ENCODE results near the gene PABPN1L.

DNA sequence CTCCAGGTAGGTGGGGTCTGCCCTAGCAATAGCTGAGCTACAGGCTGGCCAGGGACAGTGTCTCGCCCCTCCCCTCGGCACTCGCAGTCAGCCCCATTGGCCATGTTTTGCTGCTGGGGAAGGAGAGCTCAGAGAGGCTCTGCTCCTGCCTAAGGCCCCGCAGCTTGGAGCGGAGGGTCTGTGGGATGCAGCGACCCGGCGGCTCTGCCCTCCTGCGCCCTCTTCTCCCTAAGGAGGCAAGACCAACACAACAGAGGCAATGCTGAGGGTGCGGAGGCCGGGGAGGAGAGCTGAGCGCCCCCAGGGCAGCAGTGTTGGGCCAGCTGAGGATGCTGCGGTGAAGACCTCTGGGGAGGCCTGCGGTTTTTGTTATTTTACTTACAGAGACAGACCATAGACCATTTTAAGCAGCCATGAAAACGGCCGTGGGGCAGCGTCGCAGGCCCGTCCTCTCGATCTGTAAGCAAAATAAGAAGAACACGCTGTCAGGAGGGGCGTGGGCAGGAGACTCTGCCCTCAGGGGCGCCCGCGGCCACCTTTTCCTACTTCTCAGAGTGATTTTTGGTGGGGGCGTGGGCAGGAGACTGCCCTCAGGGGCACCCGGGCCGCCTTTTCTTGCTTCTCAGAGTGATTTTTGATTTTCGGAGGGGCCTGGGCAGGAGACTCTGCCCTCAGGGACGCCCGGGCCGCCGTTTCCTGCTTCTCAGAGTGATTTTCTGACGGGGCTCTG lies 31.4 kb upstream of the PABPN1L start:
- no peak for TF ChIP-seq TBL1XR1 (IDR thresholded peaks at IDR 0.05; ENCODE audit: low read depth, low read length)
- TF ChIP-seq YY1 (IDR thresholded peaks at IDR 0.05; ENCODE audit: low read depth, low read length), result no peak
- TF ChIP-seq EP300 (IDR thresholded peaks at IDR 0.05; ENCODE audit: borderline replicate concordance in 1 of 2, control insufficient read depth in 1 of 2, low read depth in 2 of 2, low read length in 2 of 2), result no peak
- no peak for TF ChIP-seq CREB1 (IDR thresholded peaks at IDR 0.05; ENCODE audit: low read depth)
- TF ChIP-seq, protein P1, sequence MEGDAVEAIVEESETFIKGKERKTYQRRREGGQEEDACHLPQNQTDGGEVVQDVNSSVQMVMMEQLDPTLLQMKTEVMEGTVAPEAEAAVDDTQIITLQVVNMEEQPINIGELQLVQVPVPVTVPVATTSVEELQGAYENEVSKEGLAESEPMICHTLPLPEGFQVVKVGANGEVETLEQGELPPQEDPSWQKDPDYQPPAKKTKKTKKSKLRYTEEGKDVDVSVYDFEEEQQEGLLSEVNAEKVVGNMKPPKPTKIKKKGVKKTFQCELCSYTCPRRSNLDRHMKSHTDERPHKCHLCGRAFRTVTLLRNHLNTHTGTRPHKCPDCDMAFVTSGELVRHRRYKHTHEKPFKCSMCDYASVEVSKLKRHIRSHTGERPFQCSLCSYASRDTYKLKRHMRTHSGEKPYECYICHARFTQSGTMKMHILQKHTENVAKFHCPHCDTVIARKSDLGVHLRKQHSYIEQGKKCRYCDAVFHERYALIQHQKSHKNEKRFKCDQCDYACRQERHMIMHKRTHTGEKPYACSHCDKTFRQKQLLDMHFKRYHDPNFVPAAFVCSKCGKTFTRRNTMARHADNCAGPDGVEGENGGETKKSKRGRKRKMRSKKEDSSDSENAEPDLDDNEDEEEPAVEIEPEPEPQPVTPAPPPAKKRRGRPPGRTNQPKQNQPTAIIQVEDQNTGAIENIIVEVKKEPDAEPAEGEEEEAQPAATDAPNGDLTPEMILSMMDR (IDR thresholded peaks at IDR 0.05 in 2 of 3, conservative IDR thresholded peaks at IDR 0.05 in 1 of 3; ENCODE audit: control insufficient read depth in 2 of 3, extremely low read depth in 1 of 3, insufficient read depth in 1 of 3, low read depth in 3 of 3, low read length in 3 of 3), result no peak
